ENCODE data around the gene COX6B1.

- TF ChIP-seq EZH2 (IDR thresholded peaks at IDR 0.05; ENCODE audit: borderline replicate concordance, insufficient read depth, low read length, poor library complexity, severe bottlenecking) (no peak), CTCF (IDR thresholded peaks at IDR 0.05; ENCODE audit: poor library complexity, severe bottlenecking) (no peak), TAF1 (IDR thresholded peaks at IDR 0.05; ENCODE audit: low read depth) (no peak), POLR2AphosphoS5 (IDR thresholded peaks at IDR 0.05) (no peak), EP300 (conservative IDR thresholded peaks at IDR 0.05; ENCODE audit: poor library complexity, severe bottlenecking) (no peak), SMC3 (conservative IDR thresholded peaks at IDR 0.05; ENCODE audit: poor library complexity) (no peak), RAD21 (conservative IDR thresholded peaks at IDR 0.05) (no peak), MXI1 (conservative IDR thresholded peaks at IDR 0.05; ENCODE audit: poor library complexity, severe bottlenecking) (no peak)
- TF ChIP-seq, protein P1, sequence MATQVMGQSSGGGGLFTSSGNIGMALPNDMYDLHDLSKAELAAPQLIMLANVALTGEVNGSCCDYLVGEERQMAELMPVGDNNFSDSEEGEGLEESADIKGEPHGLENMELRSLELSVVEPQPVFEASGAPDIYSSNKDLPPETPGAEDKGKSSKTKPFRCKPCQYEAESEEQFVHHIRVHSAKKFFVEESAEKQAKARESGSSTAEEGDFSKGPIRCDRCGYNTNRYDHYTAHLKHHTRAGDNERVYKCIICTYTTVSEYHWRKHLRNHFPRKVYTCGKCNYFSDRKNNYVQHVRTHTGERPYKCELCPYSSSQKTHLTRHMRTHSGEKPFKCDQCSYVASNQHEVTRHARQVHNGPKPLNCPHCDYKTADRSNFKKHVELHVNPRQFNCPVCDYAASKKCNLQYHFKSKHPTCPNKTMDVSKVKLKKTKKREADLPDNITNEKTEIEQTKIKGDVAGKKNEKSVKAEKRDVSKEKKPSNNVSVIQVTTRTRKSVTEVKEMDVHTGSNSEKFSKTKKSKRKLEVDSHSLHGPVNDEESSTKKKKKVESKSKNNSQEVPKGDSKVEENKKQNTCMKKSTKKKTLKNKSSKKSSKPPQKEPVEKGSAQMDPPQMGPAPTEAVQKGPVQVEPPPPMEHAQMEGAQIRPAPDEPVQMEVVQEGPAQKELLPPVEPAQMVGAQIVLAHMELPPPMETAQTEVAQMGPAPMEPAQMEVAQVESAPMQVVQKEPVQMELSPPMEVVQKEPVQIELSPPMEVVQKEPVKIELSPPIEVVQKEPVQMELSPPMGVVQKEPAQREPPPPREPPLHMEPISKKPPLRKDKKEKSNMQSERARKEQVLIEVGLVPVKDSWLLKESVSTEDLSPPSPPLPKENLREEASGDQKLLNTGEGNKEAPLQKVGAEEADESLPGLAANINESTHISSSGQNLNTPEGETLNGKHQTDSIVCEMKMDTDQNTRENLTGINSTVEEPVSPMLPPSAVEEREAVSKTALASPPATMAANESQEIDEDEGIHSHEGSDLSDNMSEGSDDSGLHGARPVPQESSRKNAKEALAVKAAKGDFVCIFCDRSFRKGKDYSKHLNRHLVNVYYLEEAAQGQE (IDR thresholded peaks at IDR 0.05; ENCODE audit: borderline replicate concordance) = no peak
Observed at GRCh38 chr19:35612224-35612558, 35.9 kb upstream of the COX6B1 start.
